ENCODE measurements around the gene ZNF768.
"Not testable (repeated sequence)": the region's sequence is repeated elsewhere in the genome, so short reads cannot be mapped to it uniquely, and the experiment has no call there.

ZNF768 gene

GRCh38 chr16:30511509-30511908 is 14.9 kb downstream of the ZNF768 start:
- no peak for DNase-seq (ENCODE audit: low read depth in 2 of 2, low spot score in 1 of 2)

- DNase-seq (ENCODE audit: low read depth in 2 of 2, low spot score in 1 of 2): no peak
Measured at GRCh38 chr16:30510376-30510938, 15.9 kb downstream of the ZNF768 start.

GRCh38 chr16:30509081-30509765 is 17.1 kb downstream of the ZNF768 start:
- DNase-seq (ENCODE audit: low read depth in 2 of 2, low spot score in 1 of 2): no peak

GRCh38 chr16:30503403-30504296 is 22.7 kb downstream of the ZNF768 start:
- no peak for DNase-seq (ENCODE audit: low read depth in 2 of 2, low spot score in 1 of 2)

- no peak for DNase-seq (ENCODE audit: low read depth in 2 of 2, low spot score in 1 of 2)
Measured at GRCh38 chr16:30499284-30499683, 27.1 kb downstream of the ZNF768 start.

GRCh38 chr16:30494709-30495108 is 31.7 kb downstream of the ZNF768 start:
- DNase-seq (ENCODE audit: low read depth in 2 of 2, low spot score in 1 of 2): no peak

- DNase-seq (ENCODE audit: low read depth in 2 of 2, low spot score in 1 of 2): no peak
Measured at GRCh38 chr16:30493941-30494488, 32.4 kb downstream of the ZNF768 start.

GRCh38 chr16:30491744-30492308 is 34.5 kb downstream of the ZNF768 start:
- DNase-seq (ENCODE audit: low read depth in 2 of 2, low spot score in 1 of 2): no peak

GRCh38 chr16:30491229-30491628 is 35.1 kb downstream of the ZNF768 start:
- DNase-seq (ENCODE audit: low read depth in 2 of 2, low spot score in 1 of 2): no peak

- DNase-seq (ENCODE audit: low read depth in 2 of 2, low spot score in 1 of 2): no peak
Measured at GRCh38 chr16:30490210-30490609, 36.2 kb downstream of the ZNF768 start.

- DNase-seq (ENCODE audit: low read depth in 2 of 2, low spot score in 1 of 2): no peak
Measured at GRCh38 chr16:30488764-30489605, 37.4 kb downstream of the ZNF768 start.

GRCh38 chr16:30485818-30486436 is 40.4 kb downstream of the ZNF768 start:
- DNase-seq (ENCODE audit: low read depth in 2 of 2, low spot score in 1 of 2): no peak

- no peak for DNase-seq (ENCODE audit: low read depth in 2 of 2, low spot score in 1 of 2)
Measured at GRCh38 chr16:30484887-30485286, 41.5 kb downstream of the ZNF768 start.

GRCh38 chr16:30482366-30482765 is 44.0 kb downstream of the ZNF768 start:
- no peak for DNase-seq (ENCODE audit: low read depth in 2 of 2, low spot score in 1 of 2)

GRCh38 chr16:30481381-30481780 is 45.0 kb downstream of the ZNF768 start:
- no peak for DNase-seq (ENCODE audit: low read depth in 2 of 2, low spot score in 1 of 2)

GRCh38 chr16:30478766-30479478 is 47.4 kb downstream of the ZNF768 start:
- no peak for DNase-seq (ENCODE audit: low read depth in 2 of 2, low spot score in 1 of 2)

- not testable (repeated sequence) for DNase-seq (ENCODE audit: low read depth in 2 of 2, low spot score in 1 of 2)
Measured at GRCh38 chr16:30477773-30478172, 48.6 kb downstream of the ZNF768 start.

- DNase-seq (ENCODE audit: low read depth in 2 of 2, low spot score in 1 of 2): no peak
Measured at GRCh38 chr16:30476991-30477390, 49.4 kb downstream of the ZNF768 start.

GRCh38 chr16:30474684-30475083 is 51.7 kb downstream of the ZNF768 start:
- DNase-seq (ENCODE audit: low read depth in 2 of 2, low spot score in 1 of 2): no peak

Measured in stimulated activated CD8-positive, alpha-beta memory T cell treated with anti-CD3 and anti-CD28 coated beads, Interleukin-4, amount 100 ng/mL, for 4 hours (primary cell).